ENCODE measurements around the gene BLOC1S1. TPM values are rescaled to one million over a fixed set of nuclear protein-coding genes. Genes with fewer than 3 reads are reported as not detected.

The BLOC1S1 gene
- polyA plus RNA-seq (ENCODE audit: insufficient read length): 109 TPM

GRCh38 chr12:55715833-55716581 is at the start of gene BLOC1S1:
BLOC1S1 (plus strand) TSS chr12:55716046; CDS start chr12:55716052, 6 bp downstream.
- peak; percentile 98 for DNase-seq

- no peak for DNase-seq
Measured at GRCh38 chr12:55666508-55666907, 49.3 kb upstream of the BLOC1S1 start.

- no peak for DNase-seq
Measured at GRCh38 chr12:55670276-55670675, 45.6 kb upstream of the BLOC1S1 start.

GRCh38 chr12:55671746-55672145 is 44.1 kb upstream of the BLOC1S1 start:
- no peak for DNase-seq

GRCh38 chr12:55673638-55674037 is 42.2 kb upstream of the BLOC1S1 start:
- no peak for DNase-seq

- DNase-seq: no peak
Measured at GRCh38 chr12:55675666-55676065, 40.2 kb upstream of the BLOC1S1 start.

GRCh38 chr12:55676707-55677106 is 39.1 kb upstream of the BLOC1S1 start:
- DNase-seq: no peak

GRCh38 chr12:55679691-55680090 is 36.2 kb upstream of the BLOC1S1 start:
- DNase-seq: no peak

GRCh38 chr12:55681142-55682077 is 34.4 kb upstream of the BLOC1S1 start:
- peak; percentile 46 for DNase-seq

- DNase-seq: no peak
Measured at GRCh38 chr12:55682087-55682796, 33.6 kb upstream of the BLOC1S1 start.

GRCh38 chr12:55683676-55684075 is 32.2 kb upstream of the BLOC1S1 start:
- no peak for DNase-seq

- DNase-seq: no peak
Measured at GRCh38 chr12:55684761-55685370, 31.0 kb upstream of the BLOC1S1 start.

GRCh38 chr12:55685671-55686070 is 30.2 kb upstream of the BLOC1S1 start:
- no peak for DNase-seq

GRCh38 chr12:55686366-55687010 is 29.4 kb upstream of the BLOC1S1 start:
- no peak for DNase-seq

GRCh38 chr12:55687746-55688145 is 28.1 kb upstream of the BLOC1S1 start:
- DNase-seq: no peak

- no peak for DNase-seq
Measured at GRCh38 chr12:55688716-55689655, 26.9 kb upstream of the BLOC1S1 start.

- no peak for DNase-seq
Measured at GRCh38 chr12:55692631-55693322, 23.1 kb upstream of the BLOC1S1 start.

- no peak for DNase-seq
Measured at GRCh38 chr12:55693323-55694187, 22.3 kb upstream of the BLOC1S1 start.

- DNase-seq: no peak
Measured at GRCh38 chr12:55694188-55694515, 21.7 kb upstream of the BLOC1S1 start.
